GM19455 (cell line): ENCODE data around the gene ZFP62.
"Not testable (repeated sequence)": the region's sequence is repeated elsewhere in the genome, so short reads cannot be mapped to it uniquely, and the experiment has no call there.

Experiments
- ATAC-seq: cut with Tn5 transposase; IDR thresholded peaks from one replicate; pipeline ENCODE4 v1.9.1; 2021; ENCODE audit not compliant: unreplicated experiment

ZFP62 gene

GRCh38 chr5:180831139-180832093 lies 29.7 kb downstream of the ZFP62 start:
- ATAC-seq: peak; percentile 78

- ATAC-seq: peak; percentile 57
These were observed 30.6 kb downstream of the ZFP62 start for GRCh38 chr5:180830253-180831138.

GRCh38 chr5:180829726-180830125 lies 31.4 kb downstream of the ZFP62 start:
- ATAC-seq: no peak

- ATAC-seq: not testable (repeated sequence)
These were observed 32.1 kb downstream of the ZFP62 start for GRCh38 chr5:180828756-180829531.

GRCh38 chr5:180827374-180827773 lies 33.7 kb downstream of the ZFP62 start:
- not testable (repeated sequence) for ATAC-seq

GRCh38 chr5:180825768-180826525 lies 35.1 kb downstream of the ZFP62 start:
- no peak for ATAC-seq

- ATAC-seq: no peak
These were observed 36.2 kb downstream of the ZFP62 start for GRCh38 chr5:180824630-180825476.

- no peak for ATAC-seq
These were observed 37.0 kb downstream of the ZFP62 start for GRCh38 chr5:180823940-180824629.

GRCh38 chr5:180823346-180823745 lies 37.7 kb downstream of the ZFP62 start:
- ATAC-seq: no peak

GRCh38 chr5:180821538-180821937 lies 39.5 kb downstream of the ZFP62 start:
- no peak for ATAC-seq

- ATAC-seq: peak; percentile 70
These were observed 40.2 kb downstream of the ZFP62 start for GRCh38 chr5:180820788-180821321.

GRCh38 chr5:180818677-180819341 lies 42.3 kb downstream of the ZFP62 start:
- ATAC-seq: no peak

GRCh38 chr5:180817893-180818674 lies 43.0 kb downstream of the ZFP62 start:
- no peak for ATAC-seq

- no peak for ATAC-seq
These were observed 44.2 kb downstream of the ZFP62 start for GRCh38 chr5:180816608-180817534.

GRCh38 chr5:180815293-180815917 lies 45.7 kb downstream of the ZFP62 start:
- ATAC-seq: no peak

- no peak for ATAC-seq
These were observed 47.7 kb downstream of the ZFP62 start for GRCh38 chr5:180813420-180813819.
